SU-DHL-6 (cell line): ENCODE measurements around the gene DGKB.

Experiments used
- H2AFZ ChIP-seq: fragments of 200-600 bp; sonication (generic); 2 replicates; pipeline ENCODE4 v1.6.1; 2014; ENCODE audit warnings: low read depth, mild to moderate bottlenecking, moderate library complexity, mixed read lengths, antibody characterized with exemption, low read length; ENCODE audit not compliant: severe bottlenecking
- H3F3A ChIP-seq: fragments of 200-600 bp; shearing (Covaris generic); 2 replicates; pipeline ENCODE4 v1.6.0; 2016; ENCODE audit warnings: antibody characterized with exemption, mild to moderate bottlenecking; ENCODE audit not compliant: insufficient read depth
- H3K27ac ChIP-seq: fragments of 200-600 bp; sonication (generic); 2 replicates; pipeline ENCODE4 v1.5.1; 2016; ENCODE audit warnings: low read depth, mild to moderate bottlenecking, low read length, moderate library complexity, mixed read lengths
- H3K27me3 ChIP-seq: fragments of 200-600 bp; sonication (generic), shearing (Covaris generic); 2 replicates; pipeline ENCODE4 v1.6.0; 2014; ENCODE audit warnings: mild to moderate bottlenecking, low read length
- H3K36me3 ChIP-seq: fragments of 200-600 bp; sonication (generic); 2 replicates; pipeline ENCODE4 v1.6.1; 2014; ENCODE audit warnings: mild to moderate bottlenecking, low read length, mixed read lengths
- H3K4me2 ChIP-seq: fragments of 300-600, 200-600 bp; shearing (Covaris generic), sonication (generic); 2 replicates; pipeline ENCODE4 v1.6.0; 2014; ENCODE audit warnings: low read length, low read depth, mild to moderate bottlenecking; ENCODE audit not compliant: poor library complexity, severe bottlenecking
- H3K4me3 ChIP-seq: fragments of 200-600 bp; sonication (generic); 2 replicates; pipeline ENCODE4 v1.5.1; 2014; ENCODE audit warnings: antibody characterized with exemption, low read length, mild to moderate bottlenecking, mixed read lengths; ENCODE audit not compliant: insufficient read depth, poor library complexity, severe bottlenecking
- H3K79me2 ChIP-seq: fragments of 200-600 bp; sonication (generic); 2 replicates; pipeline ENCODE4 v1.6.1; 2014; ENCODE audit warnings: mild to moderate bottlenecking, low read length, moderate library complexity; ENCODE audit not compliant: insufficient read depth
- H3K9ac ChIP-seq: fragments of 200-600 bp; sonication (generic); 2 replicates; pipeline ENCODE4 v1.7.0; 2014; ENCODE audit warnings: mild to moderate bottlenecking, low read length
- H3K9me2 ChIP-seq: fragments of 200-600 bp; sonication (generic); replicated peaks from 2 replicates; pipeline ENCODE4 v1.6.1; 2014; ENCODE audit warnings: low read length; ENCODE audit not compliant: insufficient read depth
- H3K9me3 ChIP-seq: fragments of 200-600 bp; sonication (generic); 2 replicates; pipeline ENCODE4 v1.6.1; 2014; ENCODE audit warnings: low read length, mixed read lengths; ENCODE audit not compliant: insufficient read depth
- H4K20me1 ChIP-seq: fragments of 200-600 bp; sonication (generic); 2 replicates; pipeline ENCODE4 v1.6.1; 2014; ENCODE audit warnings: low read depth, mild to moderate bottlenecking, antibody characterized with exemption, low read length, moderate library complexity, mixed read lengths
- CTCF ChIP-seq: fragments of 200-600 bp; sonication (generic); IDR thresholded peaks from one replicate; pipeline ENCODE4 v1.5.1; 2017; ENCODE audit warnings: antibody characterized with exemption, mild to moderate bottlenecking, low read length, moderate library complexity; ENCODE audit not compliant: insufficient read depth, poor library complexity, severe bottlenecking
- EZH2phosphoT487 ChIP-seq: fragments of 200-600 bp; sonication (generic), shearing (Covaris generic); conservative IDR thresholded peaks from 2 replicates; pipeline ENCODE4 v1.6.1; 2018; ENCODE audit warnings: mild to moderate bottlenecking, antibody characterized with exemption, low read length, moderate library complexity, mixed read lengths

DGKB gene

DNA sequence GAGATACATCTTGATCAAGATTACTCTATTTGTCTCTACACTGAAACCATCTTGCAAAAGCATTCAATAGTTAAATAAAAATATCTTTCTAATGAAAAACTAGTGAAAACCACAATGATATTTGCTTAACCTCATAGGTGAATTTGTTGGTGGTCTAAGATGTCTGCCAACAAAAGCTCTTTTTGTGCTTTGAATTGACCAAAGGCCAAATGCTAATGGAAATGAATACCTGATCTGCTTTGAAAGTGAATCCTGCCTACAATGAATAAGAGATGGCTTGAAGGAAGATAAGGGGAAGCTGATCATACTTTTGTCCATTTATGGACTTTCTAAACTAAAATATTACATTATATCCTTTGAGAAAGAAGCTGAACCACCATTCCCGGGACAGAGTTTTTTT, 684.2 kb downstream of the DGKB start:
- H3F3A ChIP-seq = no peaks in the 10 kb centered on the region
- H3K4me2 ChIP-seq = no peak overlapping the region
- H3K4me3 ChIP-seq = no peak overlapping the region
- H3K9me2 ChIP-seq = no peaks in the 10 kb centered on the region; the same call in 1 of the 2 replicates
- H3K9ac ChIP-seq = no peak overlapping the region
- H4K20me1 ChIP-seq = no peaks in the 10 kb centered on the region
- H3K79me2 ChIP-seq = no peaks in the 10 kb centered on the region
- no peak for TF ChIP-seq CTCF
- no peak for TF ChIP-seq EZH2phosphoT487
- no peaks in the 10 kb centered on the region for H3K9me3 ChIP-seq
- H3K27me3 ChIP-seq = no peaks in the 10 kb centered on the region
- H2AFZ ChIP-seq = no peak overlapping the region
- H3K36me3 ChIP-seq = no peaks in the 10 kb centered on the region
- H3K27ac ChIP-seq = no peak overlapping the region

GRCh38 chr7:14209896-14210484, 692.6 kb downstream of the DGKB start:
- H3K27me3 ChIP-seq = no peaks in the 10 kb centered on the region
- no peaks in the 10 kb centered on the region; the same call in 1 of the 2 replicates for H3K9me2 ChIP-seq
- H3K4me3 ChIP-seq = no peak overlapping the region
- H3K27ac ChIP-seq = no peak overlapping the region
- H3K36me3 ChIP-seq = no peaks in the 10 kb centered on the region
- H3F3A ChIP-seq = no peaks in the 10 kb centered on the region
- H3K9me3 ChIP-seq = no peaks in the 10 kb centered on the region
- no peak overlapping the region for H3K9ac ChIP-seq
- no peaks in the 10 kb centered on the region for H4K20me1 ChIP-seq
- no peak for TF ChIP-seq CTCF
- no peak overlapping the region for H2AFZ ChIP-seq
- H3K79me2 ChIP-seq = no peaks in the 10 kb centered on the region
- no peak overlapping the region for H3K4me2 ChIP-seq

- TF ChIP-seq EZH2phosphoT487 (no peak), CTCF (no peak)
- H2AFZ ChIP-seq = no peak overlapping the region
- no peaks in the 10 kb centered on the region for H3K27me3 ChIP-seq
- H3K79me2 ChIP-seq = no peaks in the 10 kb centered on the region
- no peak overlapping the region for H3K27ac ChIP-seq
- no peaks in the 10 kb centered on the region for H4K20me1 ChIP-seq
- no peaks in the 10 kb centered on the region for H3K9me2 ChIP-seq
- H3F3A ChIP-seq = no peaks in the 10 kb centered on the region
- no peak overlapping the region for H3K4me2 ChIP-seq
- no peaks in the 10 kb centered on the region for H3K36me3 ChIP-seq
- no peaks in the 10 kb centered on the region for H3K9me3 ChIP-seq
- H3K4me3 ChIP-seq = no peak overlapping the region
- no peak overlapping the region for H3K9ac ChIP-seq
Observed at GRCh38 chr7:14207711-14208110, 694.8 kb downstream of the DGKB start.
